ENCODE data around the gene SCCPDH.

DNA sequence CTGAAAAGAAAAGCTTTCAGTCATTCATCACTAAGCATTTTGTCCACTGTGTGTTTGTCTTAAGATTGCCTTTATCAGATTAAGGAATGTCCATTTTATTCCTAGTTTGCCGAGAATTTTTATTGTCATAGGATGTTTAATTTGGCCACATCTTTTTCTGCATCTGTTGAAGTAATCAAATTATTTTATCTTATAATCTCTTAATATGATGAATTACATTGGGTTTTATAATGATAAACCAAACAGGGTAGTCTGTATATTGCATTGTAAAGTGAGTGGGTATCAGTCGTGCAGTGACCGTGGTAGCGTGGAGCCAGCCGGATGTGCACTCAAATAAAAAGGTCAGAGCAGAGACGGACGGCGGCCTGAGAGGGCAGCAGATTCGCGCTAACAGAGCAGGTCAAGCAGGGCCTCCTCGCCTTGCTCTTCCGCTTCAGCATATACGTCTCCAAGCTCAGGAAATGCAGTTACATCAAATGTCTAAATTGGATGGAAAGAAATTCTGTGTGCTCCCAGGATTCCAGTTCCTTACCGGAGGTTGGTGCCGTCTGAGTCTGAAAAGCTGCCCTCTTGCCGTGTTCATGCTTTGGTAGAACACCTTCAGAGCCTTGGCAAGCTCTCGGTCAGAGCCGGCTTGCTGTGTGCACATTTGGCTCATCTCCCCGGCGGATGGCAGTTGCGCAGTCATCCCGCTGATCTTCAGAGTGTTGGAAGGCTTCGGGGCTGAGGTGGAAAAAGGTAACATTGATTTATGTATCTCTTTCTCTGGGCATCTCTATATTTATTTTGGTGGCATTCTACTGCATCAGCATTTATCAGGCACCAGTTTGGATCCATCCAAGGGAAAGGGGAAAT, 51.5 kb downstream of the SCCPDH start:
- TF ChIP-seq GATA2 (IDR thresholded peaks at IDR 0.05; ENCODE audit: low read depth, low read length) (no peak), GATA3 (IDR thresholded peaks at IDR 0.05; ENCODE audit: low read depth, low read length) (no peak)
